ENCODE measurements around the gene CAPZA1. TPM values are rescaled to one million over a fixed set of nuclear protein-coding genes. Genes with fewer than 3 reads are reported as not detected.
A peak's percentile ranks its signal among the peaks of the same experiment; 100 is the strongest.

CAPZA1 gene
- total RNA-seq, 1 donor from 2014 or later, result 129 TPM

- peaks cover 19% of the 10 kb centered on the region for H3K4me1 Mint-ChIP-seq (ENCODE audit: unreplicated experiment)
- H3K27ac Mint-ChIP-seq (ENCODE audit: unreplicated experiment), result no peak overlapping the region
- H3K36me3 Mint-ChIP-seq (ENCODE audit: unreplicated experiment), result no peaks in the 10 kb centered on the region
- no peak for TF ChIP-seq CTCF (IDR thresholded peaks at IDR 0.05)
- no peak overlapping the region for H3K4me3 Mint-ChIP-seq (ENCODE audit: unreplicated experiment)
- no peaks in the 10 kb centered on the region for H3K27me3 Mint-ChIP-seq (ENCODE audit: unreplicated experiment)
- no peak for DNase-seq (ENCODE audit: extremely low spot score, unreplicated experiment)
- no peaks in the 10 kb centered on the region for H3K9me3 Mint-ChIP-seq (ENCODE audit: unreplicated experiment)
These were observed 97.7 kb downstream of the CAPZA1 start for GRCh38 chr1:112717263-112717873.

DNA sequence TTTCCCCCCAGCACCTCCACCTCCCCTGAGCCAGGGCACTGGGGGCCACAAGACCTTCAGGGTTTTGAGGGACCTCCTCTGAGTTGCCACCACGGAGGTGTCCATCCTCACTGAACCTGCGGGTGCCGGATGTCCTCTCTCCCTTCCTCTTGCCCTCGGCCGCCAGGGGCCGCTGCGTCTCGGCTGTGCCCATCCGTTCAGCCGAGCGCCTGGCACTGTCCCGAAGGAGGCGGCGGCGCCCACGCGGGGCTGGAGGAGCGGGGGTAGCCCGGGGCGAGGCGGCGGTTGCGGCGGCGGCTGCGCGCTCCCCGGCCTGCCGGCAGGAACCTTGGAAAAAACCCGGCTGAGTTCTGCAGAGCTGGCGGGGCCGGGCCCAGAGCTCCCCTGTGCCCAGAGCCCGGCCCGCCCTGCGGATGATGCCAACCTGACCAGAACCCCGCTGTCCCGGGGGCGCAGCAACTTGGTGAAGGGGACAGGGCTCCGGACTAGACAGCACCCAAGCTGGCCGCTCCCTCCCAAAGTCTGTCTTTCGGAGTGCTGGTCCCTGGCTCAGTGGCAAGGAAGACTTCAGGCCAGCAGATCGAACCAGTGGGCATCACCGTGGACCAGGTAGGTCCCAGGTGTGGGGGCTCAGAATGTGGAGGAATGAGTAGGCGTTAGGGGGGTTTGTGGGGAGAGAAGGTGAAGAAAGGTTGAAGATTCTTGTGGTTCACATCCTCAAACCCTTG, 99.2 kb downstream of the CAPZA1 start:
- peak; percentile 95 for TF ChIP-seq CTCF (IDR thresholded peaks at IDR 0.05)
- peak; percentile 94 for DNase-seq (ENCODE audit: extremely low spot score, unreplicated experiment)
- Mint-ChIP-seq H3K27me3 (ENCODE audit: unreplicated experiment) (no peaks in the 10 kb centered on the region), H3K27ac (ENCODE audit: unreplicated experiment) (no peak overlapping the region), H3K36me3 (ENCODE audit: unreplicated experiment) (no peaks in the 10 kb centered on the region), H3K4me1 (ENCODE audit: unreplicated experiment) (peaks cover 28% of the 10 kb centered on the region), H3K9me3 (ENCODE audit: unreplicated experiment) (no peaks in the 10 kb centered on the region), H3K4me3 (ENCODE audit: unreplicated experiment) (no peak overlapping the region)

DNA sequence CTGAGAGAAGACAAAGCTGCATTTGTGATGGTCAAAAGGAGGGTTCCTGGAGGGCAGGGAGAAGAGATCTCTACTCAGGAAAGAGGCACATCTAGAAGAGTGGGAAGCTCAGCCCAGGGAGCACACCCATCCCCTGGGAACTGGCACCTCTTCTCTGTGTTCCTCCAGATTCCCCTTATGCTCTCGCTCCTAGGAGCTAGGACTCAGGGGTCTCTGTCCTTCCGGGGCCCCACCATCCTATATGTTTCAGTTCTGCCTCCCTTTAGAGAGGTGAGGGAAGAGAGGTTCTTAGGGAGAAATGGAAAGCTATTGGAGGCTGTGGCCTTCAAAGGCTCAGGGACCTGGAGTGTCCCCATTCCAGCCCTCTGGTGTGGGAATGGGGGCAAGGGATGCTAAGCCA, 100.1 kb downstream of the CAPZA1 start:
- peaks cover 21% of the 10 kb centered on the region for H3K4me1 Mint-ChIP-seq (ENCODE audit: unreplicated experiment)
- DNase-seq (ENCODE audit: extremely low spot score, unreplicated experiment), result no peak
- no peaks in the 10 kb centered on the region for H3K27me3 Mint-ChIP-seq (ENCODE audit: unreplicated experiment)
- H3K4me3 Mint-ChIP-seq (ENCODE audit: unreplicated experiment), result no peak overlapping the region
- H3K27ac Mint-ChIP-seq (ENCODE audit: unreplicated experiment), result no peak overlapping the region
- H3K9me3 Mint-ChIP-seq (ENCODE audit: unreplicated experiment), result no peaks in the 10 kb centered on the region
- no peak for TF ChIP-seq CTCF (IDR thresholded peaks at IDR 0.05)
- H3K36me3 Mint-ChIP-seq (ENCODE audit: unreplicated experiment), result no peaks in the 10 kb centered on the region

- no peak for TF ChIP-seq CTCF (IDR thresholded peaks at IDR 0.05)
- peaks cover 18% of the 10 kb centered on the region for H3K4me1 Mint-ChIP-seq (ENCODE audit: unreplicated experiment)
- no peaks in the 10 kb centered on the region for H3K36me3 Mint-ChIP-seq (ENCODE audit: unreplicated experiment)
- no peak for DNase-seq (ENCODE audit: extremely low spot score, unreplicated experiment)
- H3K9me3 Mint-ChIP-seq (ENCODE audit: unreplicated experiment), result no peaks in the 10 kb centered on the region
- H3K27ac Mint-ChIP-seq (ENCODE audit: unreplicated experiment), result no peak overlapping the region
- no peaks in the 10 kb centered on the region for H3K27me3 Mint-ChIP-seq (ENCODE audit: unreplicated experiment)
- no peak overlapping the region for H3K4me3 Mint-ChIP-seq (ENCODE audit: unreplicated experiment)
These were observed 101.2 kb downstream of the CAPZA1 start for GRCh38 chr1:112720800-112721199.

Other genes starting within 250 kb of the CAPZA1 start
- gene CTTNBP2NL, start 223.6 kb upstream of the CAPZA1 start, total RNA-seq, result 50.6 and 54.2 TPM in 2 replicates
- 2.3 TPM in 2 replicates for gene WNT2B, start 110.9 kb upstream of the CAPZA1 start, total RNA-seq
- 22.0 and 22.4 TPM in 2 replicates for gene ST7L, start 691 bp upstream of the CAPZA1 start, total RNA-seq
- gene MOV10, start 54.8 kb downstream of the CAPZA1 start, total RNA-seq, result 85.1 and 87.4 TPM in 2 replicates
- gene RHOC, start 87.3 kb downstream of the CAPZA1 start, total RNA-seq, result 285 and 296 TPM in 2 replicates
- gene PPM1J, start 95.5 kb downstream of the CAPZA1 start, total RNA-seq, result 0.67 and 1.1 TPM in 2 replicates